Ishikawa (cell line): Measurements from ENCODE around the gene ARL3.

ENCODE experiments used
- CEBPB ChIP-seq: IDR thresholded peaks from 2 replicates; pipeline ENCODE4 v1.6.1; 2012
- CREB1 ChIP-seq: IDR thresholded peaks from 2 replicates; pipeline ENCODE4 v1.6.1; 2012; ENCODE audit warnings: low read depth
- EGR1 ChIP-seq: IDR thresholded peaks from 2 replicates; pipeline ENCODE4 v1.6.1; 2012
- EP300 ChIP-seq: IDR thresholded peaks from 2 replicates; pipeline ENCODE4 v1.6.1; 2012; ENCODE audit warnings: borderline replicate concordance
- FOXM1 ChIP-seq: IDR thresholded peaks from 2 replicates; pipeline ENCODE4 v1.6.1; 2012; ENCODE audit warnings: low read depth, borderline replicate concordance
- NFIC ChIP-seq: IDR thresholded peaks from 2 replicates; pipeline ENCODE4 v1.6.1; 2012
- RAD21 ChIP-seq: IDR thresholded peaks from 2 replicates; pipeline ENCODE4 v1.6.1; 2012; ENCODE audit warnings: low read depth
- TAF1 ChIP-seq: IDR thresholded peaks from 2 replicates; pipeline ENCODE4 v1.6.1; 2012; ENCODE audit warnings: low read depth, mild to moderate bottlenecking
- TCF12 ChIP-seq: IDR thresholded peaks from 2 replicates; pipeline ENCODE4 v1.6.1; 2012; ENCODE audit warnings: low read depth
- TEAD4 ChIP-seq: IDR thresholded peaks from 2 replicates; pipeline ENCODE4 v1.6.1; 2012
- YY1 ChIP-seq: IDR thresholded peaks from 2 replicates; pipeline ENCODE4 v1.6.1; 2012; ENCODE audit warnings: low read depth
- ZBTB7A ChIP-seq: IDR thresholded peaks from 2 replicates; pipeline ENCODE4 v1.6.1; 2012; ENCODE audit warnings: low read depth
- TF ChIP-seq, protein P1 (sequence below): IDR thresholded peaks from 2 replicates; pipeline ENCODE4 v1.6.1; 2012
- TF ChIP-seq, protein P2 (sequence below): IDR thresholded peaks from 2 replicates; pipeline ENCODE4 v1.6.1; 2012; ENCODE audit warnings: low read depth, mild to moderate bottlenecking
- TF ChIP-seq, protein P3 (sequence below): IDR thresholded peaks from 2 replicates; pipeline ENCODE4 v1.6.1; 2012

Gene ARL3

DNA sequence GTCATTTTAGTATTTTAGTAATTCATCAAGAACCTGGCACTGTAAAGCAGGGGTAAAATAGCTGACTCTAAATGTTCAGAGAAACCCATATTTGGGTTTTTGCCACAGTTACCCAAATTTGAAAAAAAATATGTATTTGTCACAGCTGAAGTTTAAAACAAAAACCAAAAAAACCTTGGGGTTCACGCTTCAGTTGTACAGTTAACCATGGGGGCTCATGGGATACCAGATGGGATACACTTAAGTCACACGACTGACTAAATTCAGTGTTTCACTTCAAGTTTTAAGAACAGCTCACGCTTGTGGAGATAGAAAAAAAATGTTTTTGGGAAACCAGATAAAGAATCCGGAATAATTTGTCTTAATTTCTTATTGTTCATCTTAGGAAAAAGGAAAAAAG is 2.1 kb downstream of the ARL3 start:
- TF ChIP-seq TCF12: no peak
- TF ChIP-seq NFIC: no peak
- TF ChIP-seq EP300: no peak
- no peak for TF ChIP-seq EGR1

DNA sequence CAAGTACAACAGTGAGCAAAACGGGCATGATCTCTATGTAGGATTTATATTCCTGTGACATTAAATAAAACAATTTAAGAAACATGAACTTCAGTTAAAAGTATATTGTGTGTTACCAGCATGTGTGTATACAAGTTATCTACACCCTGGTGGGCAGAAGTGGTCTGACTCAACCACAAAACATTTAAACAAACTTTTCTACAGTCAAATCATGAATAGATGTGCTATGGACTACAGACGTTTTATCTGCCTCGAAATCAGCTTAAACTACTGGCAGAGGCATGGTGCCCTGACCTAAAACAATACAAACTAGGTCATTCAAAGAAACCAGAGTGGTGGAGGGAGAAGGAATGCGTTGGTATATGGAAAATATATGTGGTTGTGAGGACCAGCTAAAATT is 3.6 kb downstream of the ARL3 start:
- no peak for TF ChIP-seq YY1
- TF ChIP-seq CEBPB: no peak
- TF ChIP-seq CREB1: no peak
- TF ChIP-seq, protein P1, sequence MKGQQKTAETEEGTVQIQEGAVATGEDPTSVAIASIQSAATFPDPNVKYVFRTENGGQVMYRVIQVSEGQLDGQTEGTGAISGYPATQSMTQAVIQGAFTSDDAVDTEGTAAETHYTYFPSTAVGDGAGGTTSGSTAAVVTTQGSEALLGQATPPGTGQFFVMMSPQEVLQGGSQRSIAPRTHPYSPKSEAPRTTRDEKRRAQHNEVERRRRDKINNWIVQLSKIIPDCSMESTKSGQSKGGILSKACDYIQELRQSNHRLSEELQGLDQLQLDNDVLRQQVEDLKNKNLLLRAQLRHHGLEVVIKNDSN: no peak
- TF ChIP-seq TCF12: no peak
- no peak for TF ChIP-seq TAF1
- TF ChIP-seq NFIC: no peak
- TF ChIP-seq EP300: no peak
- TF ChIP-seq, protein P2, sequence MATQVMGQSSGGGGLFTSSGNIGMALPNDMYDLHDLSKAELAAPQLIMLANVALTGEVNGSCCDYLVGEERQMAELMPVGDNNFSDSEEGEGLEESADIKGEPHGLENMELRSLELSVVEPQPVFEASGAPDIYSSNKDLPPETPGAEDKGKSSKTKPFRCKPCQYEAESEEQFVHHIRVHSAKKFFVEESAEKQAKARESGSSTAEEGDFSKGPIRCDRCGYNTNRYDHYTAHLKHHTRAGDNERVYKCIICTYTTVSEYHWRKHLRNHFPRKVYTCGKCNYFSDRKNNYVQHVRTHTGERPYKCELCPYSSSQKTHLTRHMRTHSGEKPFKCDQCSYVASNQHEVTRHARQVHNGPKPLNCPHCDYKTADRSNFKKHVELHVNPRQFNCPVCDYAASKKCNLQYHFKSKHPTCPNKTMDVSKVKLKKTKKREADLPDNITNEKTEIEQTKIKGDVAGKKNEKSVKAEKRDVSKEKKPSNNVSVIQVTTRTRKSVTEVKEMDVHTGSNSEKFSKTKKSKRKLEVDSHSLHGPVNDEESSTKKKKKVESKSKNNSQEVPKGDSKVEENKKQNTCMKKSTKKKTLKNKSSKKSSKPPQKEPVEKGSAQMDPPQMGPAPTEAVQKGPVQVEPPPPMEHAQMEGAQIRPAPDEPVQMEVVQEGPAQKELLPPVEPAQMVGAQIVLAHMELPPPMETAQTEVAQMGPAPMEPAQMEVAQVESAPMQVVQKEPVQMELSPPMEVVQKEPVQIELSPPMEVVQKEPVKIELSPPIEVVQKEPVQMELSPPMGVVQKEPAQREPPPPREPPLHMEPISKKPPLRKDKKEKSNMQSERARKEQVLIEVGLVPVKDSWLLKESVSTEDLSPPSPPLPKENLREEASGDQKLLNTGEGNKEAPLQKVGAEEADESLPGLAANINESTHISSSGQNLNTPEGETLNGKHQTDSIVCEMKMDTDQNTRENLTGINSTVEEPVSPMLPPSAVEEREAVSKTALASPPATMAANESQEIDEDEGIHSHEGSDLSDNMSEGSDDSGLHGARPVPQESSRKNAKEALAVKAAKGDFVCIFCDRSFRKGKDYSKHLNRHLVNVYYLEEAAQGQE: no peak

DNA sequence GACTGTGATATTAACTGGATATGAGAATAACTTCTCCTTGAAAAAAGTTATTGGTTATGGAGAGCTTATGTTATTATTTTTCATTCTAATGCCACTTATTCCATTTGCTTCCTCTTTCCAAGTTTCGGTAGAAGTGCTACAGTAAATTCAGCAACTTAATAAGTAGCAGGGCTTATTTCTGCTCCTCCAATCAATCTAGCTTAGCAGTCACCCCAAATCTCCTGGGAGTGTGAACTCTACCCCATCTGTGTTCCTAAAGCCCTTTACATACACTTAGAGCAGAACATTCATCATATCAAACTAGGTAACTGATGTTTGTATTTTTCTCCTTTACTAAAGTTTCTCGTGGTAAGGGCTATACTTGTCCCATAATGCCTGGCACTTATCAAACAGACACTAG is 8.7 kb downstream of the ARL3 start:
- TF ChIP-seq YY1: no peak
- TF ChIP-seq TEAD4: no peak
- TF ChIP-seq, protein P2: no peak
- TF ChIP-seq TAF1: no peak

DNA sequence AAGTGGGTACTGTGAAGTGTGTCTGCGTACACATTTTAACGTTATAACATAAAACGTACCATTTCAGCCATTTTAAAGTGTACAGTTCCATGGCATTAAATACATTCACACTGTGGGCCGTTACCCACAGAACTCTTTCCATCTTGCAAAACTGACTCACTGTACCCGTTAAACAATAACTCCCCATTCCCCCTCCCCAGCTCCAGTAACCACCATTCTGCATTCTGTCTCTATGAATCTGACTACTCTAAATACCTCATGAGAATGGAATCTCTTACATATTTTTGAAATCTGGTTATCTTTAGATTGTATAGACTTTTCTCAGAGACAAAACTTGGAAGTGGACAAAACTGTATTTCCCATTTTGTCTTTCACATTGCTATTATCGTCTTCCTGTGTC is 9.3 kb downstream of the ARL3 start:
- TF ChIP-seq EGR1 (no peak), NFIC (no peak), CREB1 (no peak), ZBTB7A (no peak), RAD21 (no peak), TCF12 (no peak), TAF1 (no peak), TEAD4 (no peak), CEBPB (no peak), YY1 (no peak), FOXM1 (no peak), EP300 (no peak)
- TF ChIP-seq, protein P1: no peak
- TF ChIP-seq, protein P2: no peak
- TF ChIP-seq, protein P3, sequence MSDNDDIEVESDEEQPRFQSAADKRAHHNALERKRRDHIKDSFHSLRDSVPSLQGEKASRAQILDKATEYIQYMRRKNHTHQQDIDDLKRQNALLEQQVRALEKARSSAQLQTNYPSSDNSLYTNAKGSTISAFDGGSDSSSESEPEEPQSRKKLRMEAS: no peak

DNA sequence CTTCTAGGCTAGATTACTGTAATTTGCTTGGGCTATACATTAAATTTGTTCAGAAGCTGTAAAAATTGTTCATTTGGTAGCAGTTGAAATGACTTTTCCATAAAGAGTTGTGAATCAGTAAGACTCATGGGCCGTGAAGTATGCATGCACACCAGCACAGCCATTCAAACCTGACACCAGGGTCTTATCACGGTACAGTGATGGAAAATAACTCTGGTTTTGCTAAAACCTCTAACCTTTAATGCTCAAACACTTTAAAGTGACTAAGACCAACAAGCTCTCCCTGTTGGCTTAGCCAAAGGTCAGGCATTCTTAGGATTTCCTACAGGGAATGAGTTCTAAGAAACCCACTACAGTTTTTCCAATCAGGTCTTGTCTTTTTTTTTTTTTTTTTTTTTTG is 11.5 kb downstream of the ARL3 start:
- TF ChIP-seq EP300: no peak
- TF ChIP-seq TCF12: no peak
- TF ChIP-seq TAF1: no peak
- TF ChIP-seq, protein P1: no peak
- no peak for TF ChIP-seq EGR1
- no peak for TF ChIP-seq TEAD4
- TF ChIP-seq YY1: no peak
- no peak for TF ChIP-seq FOXM1
- TF ChIP-seq NFIC: no peak
- TF ChIP-seq CREB1: no peak

DNA sequence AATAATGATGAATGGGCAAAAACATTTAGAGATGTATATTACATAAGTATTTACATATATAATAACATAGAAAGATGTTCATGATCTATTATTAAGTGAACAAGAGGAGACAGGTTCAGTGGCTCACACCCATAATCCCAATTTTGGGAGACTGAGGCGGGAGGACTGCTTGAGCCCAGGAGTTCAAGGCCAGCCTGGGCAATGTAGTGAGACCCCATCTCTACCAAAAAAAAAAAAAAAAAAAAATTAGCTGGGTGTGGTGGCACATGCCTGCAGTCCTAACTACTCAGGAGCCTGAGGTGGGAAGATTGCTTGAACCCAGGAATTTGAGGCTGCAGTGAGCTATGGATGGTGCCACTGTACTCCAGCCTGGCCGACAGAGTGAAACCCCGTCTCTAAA is 12.4 kb downstream of the ARL3 start:
- TF ChIP-seq, protein P3: no peak
- TF ChIP-seq FOXM1: no peak
- TF ChIP-seq CREB1: no peak
